IMR-90 (cell line): ENCODE data around the gene RFT1. TPM values are rescaled to one million over a fixed set of nuclear protein-coding genes. Genes with fewer than 3 reads are reported as not detected.

Source experiments
- ATAC-seq: fragments of 200-7000 bp; cut with Tn5 transposase; 2 replicates; pipeline ENCODE4 v1.9.1; 2020; ENCODE audit warnings: low read depth, mild to moderate bottlenecking, moderate library complexity
- BruUV-seq: library from RNA; stranded (reverse); fragments of 400-500 nt; replicated peaks from 2 replicates; lab custom pipeline; 2021; lab: Mats Ljungman, UMichigan
- CTCF ChIA-PET: fragments of 300-600 bp; formaldehyde crosslinking; extraction: SDS; loops from one replicate; lab custom pipeline; 2021; ENCODE audit warnings: antibody characterized with exemption; lab: Yijun Ruan, JAX
- POLR2A ChIA-PET: fragments of 300-600 bp; sonication (Branson Sonifier 250); formaldehyde crosslinking; loops from one replicate; lab custom pipeline; 2022; ENCODE audit warnings: antibody characterized with exemption; ENCODE audit not compliant: unreplicated experiment; lab: Charles Lee
- DNase-seq: peaks from one replicate; pipeline ENCODE4 v3.0.0; 2013
- H2AFZ ChIP-seq: replicated peaks from 2 replicates; pipeline ENCODE3; 2013; ENCODE audit warnings: low read length, mild to moderate bottlenecking; ENCODE audit not compliant: poor library complexity
- H2AK5ac ChIP-seq: 2 replicates; pipeline ENCODE4 v1.6.1; 2013; ENCODE audit warnings: low read depth, low read length, inconsistent platforms
- H2AK9ac ChIP-seq: replicated peaks from 2 replicates; pipeline ENCODE3; 2013; ENCODE audit warnings: mild to moderate bottlenecking, low read depth, low read length, moderate library complexity; ENCODE audit not compliant: poor library complexity
- H2BK120ac ChIP-seq: 2 replicates; pipeline ENCODE4 v1.6.1; 2013; ENCODE audit warnings: low read depth, low read length, inconsistent platforms
- H2BK15ac ChIP-seq: 3 replicates; pipeline ENCODE4 v1.6.1; 2013; ENCODE audit warnings: low read depth, low read length, inconsistent platforms
- H2BK20ac ChIP-seq: 2 replicates; pipeline ENCODE4 v1.6.1; 2013; ENCODE audit warnings: low read depth, mild to moderate bottlenecking, inconsistent platforms, low read length, moderate library complexity
- H2BK5ac ChIP-seq: 2 replicates; pipeline ENCODE4 v1.6.1; 2013; ENCODE audit warnings: mild to moderate bottlenecking, low read depth, low read length, inconsistent platforms; ENCODE audit not compliant: poor library complexity, severe bottlenecking
- H3K14ac ChIP-seq: replicated peaks from 2 replicates; pipeline ENCODE4 v1.6.1; 2013; ENCODE audit warnings: low read depth, low read length, inconsistent platforms
- H3K18ac ChIP-seq: 2 replicates; pipeline ENCODE4 v1.6.1; 2013; ENCODE audit warnings: low read depth, low read length, control low read depth
- H3K23ac ChIP-seq: 2 replicates; pipeline ENCODE4 v1.6.1; 2013; ENCODE audit warnings: low read depth, low read length, inconsistent platforms
- H3K27ac ChIP-seq: 2 replicates; pipeline ENCODE4 v1.5.1; 2013; ENCODE audit warnings: mild to moderate bottlenecking, control low read depth, low read length; ENCODE audit not compliant: insufficient read depth
- H3K27me3 ChIP-seq: 2 replicates; pipeline ENCODE4 v1.6.1; 2013; ENCODE audit warnings: low read length; ENCODE audit not compliant: control insufficient read depth, insufficient read depth
- H3K36me3 ChIP-seq: 2 replicates; pipeline ENCODE4 v1.6.1; 2013; ENCODE audit warnings: low read length, mixed read lengths; ENCODE audit not compliant: control insufficient read depth, insufficient read depth
- H3K4ac ChIP-seq: 2 replicates; pipeline ENCODE4 v1.6.1; 2013; ENCODE audit warnings: low read depth, low read length, inconsistent platforms
- H3K4me1 ChIP-seq: 2 replicates; pipeline ENCODE4 v1.6.1; 2013; ENCODE audit warnings: low read length, mixed read lengths; ENCODE audit not compliant: control insufficient read depth, insufficient read depth
- H3K4me2 ChIP-seq: 2 replicates; pipeline ENCODE4 v1.6.1; 2013; ENCODE audit warnings: low read depth, mild to moderate bottlenecking, control low read depth, low read length, moderate library complexity
- H3K4me3 ChIP-seq: 2 replicates; pipeline ENCODE4 v1.5.1; 2013; ENCODE audit warnings: low read depth, mild to moderate bottlenecking, control low read depth, low read length, moderate library complexity; ENCODE audit not compliant: insufficient read depth
- H3K56ac ChIP-seq: 2 replicates; pipeline ENCODE4 v1.6.1; 2013; ENCODE audit warnings: low read length, inconsistent platforms; ENCODE audit not compliant: insufficient read depth; ENCODE audit errors: extremely low read depth
- H3K79me1 ChIP-seq, 2 experiments: 2 replicates each; pipeline ENCODE4 v1.6.1; 2013; ENCODE audit warnings: low read length in 2 of 2, inconsistent platforms in 1 of 2, low read depth in 1 of 2
- H3K9ac ChIP-seq: 2 replicates; pipeline ENCODE4 v1.6.1; 2013; ENCODE audit warnings: low read depth, low read length, control low read depth
- H3K9me1 ChIP-seq: 2 replicates; pipeline ENCODE4 v1.6.1; 2013; ENCODE audit warnings: low read length, inconsistent platforms; ENCODE audit not compliant: insufficient read depth
- H3K9me3 ChIP-seq: 2 replicates; pipeline ENCODE4 v1.6.1; 2013; ENCODE audit warnings: low read length; ENCODE audit not compliant: control insufficient read depth, insufficient read depth
- H4K20me1 ChIP-seq: 2 replicates; pipeline ENCODE4 v1.6.1; 2013; ENCODE audit warnings: low read length, inconsistent platforms; ENCODE audit not compliant: insufficient read depth
- H4K5ac ChIP-seq: 2 replicates; pipeline ENCODE4 v1.6.1; 2013; ENCODE audit warnings: mild to moderate bottlenecking, low read depth, low read length, control low read depth
- H4K8ac ChIP-seq, 2 experiments: 2 replicates each; pipeline ENCODE4 v1.6.1; 2013; ENCODE audit warnings: low read depth in 2 of 2, low read length in 2 of 2, control low read depth in 1 of 2, inconsistent platforms in 1 of 2
- H4K91ac ChIP-seq: 2 replicates; pipeline ENCODE4 v1.6.1; 2013; ENCODE audit warnings: low read depth, low read length, inconsistent platforms; ENCODE audit not compliant: insufficient read depth
- CEBPB ChIP-seq: IDR thresholded peaks from 2 replicates; pipeline ENCODE4 v1.6.1; 2012; ENCODE audit warnings: low read depth, low read length, improper control_type of control experiment
- CHD1 ChIP-seq: IDR thresholded peaks from 2 replicates; pipeline ENCODE4 v1.6.1; 2012; ENCODE audit warnings: low read depth, low read length, improper control_type of control experiment
- MAZ ChIP-seq: IDR thresholded peaks from 2 replicates; pipeline ENCODE4 v1.6.1; 2012; ENCODE audit warnings: low read depth, mild to moderate bottlenecking, low read length, improper control_type of control experiment, moderate library complexity, borderline replicate concordance
- NFE2L2 ChIP-seq: fragments of 150-350 bp; IDR thresholded peaks from 2 replicates; pipeline ENCODE4 v1.6.1; 2016; ENCODE audit warnings: low read depth, mild to moderate bottlenecking, low read length
- POLR2A ChIP-seq: IDR thresholded peaks from 2 replicates; pipeline ENCODE4 v1.6.1; 2012; ENCODE audit warnings: mild to moderate bottlenecking, low read depth, low read length
- RAD21 ChIP-seq: IDR thresholded peaks from 2 replicates; pipeline ENCODE4 v1.6.1; 2012; ENCODE audit warnings: low read length, improper control_type of control experiment
- RCOR1 ChIP-seq: IDR thresholded peaks from 2 replicates; pipeline ENCODE4 v1.6.1; 2012; ENCODE audit warnings: mild to moderate bottlenecking, low read length, improper control_type of control experiment; ENCODE audit not compliant: insufficient replicate concordance
- RFX5 ChIP-seq: IDR thresholded peaks from 2 replicates; pipeline ENCODE4 v1.8.0; 2012; ENCODE audit warnings: low read depth, mild to moderate bottlenecking, low read length, moderate library complexity
- SMC3 ChIP-seq: fragments of 150-350 bp; IDR thresholded peaks from 2 replicates; pipeline ENCODE4 v1.6.1; 2016; ENCODE audit warnings: low read depth, mild to moderate bottlenecking, antibody characterized with exemption, low read length, moderate library complexity
- WGBS, 2 experiments: methylation state at CpG; one replicate each; pipeline versions ENCODE4 v1.1.5 to v1.1.7; 2013; ENCODE audit warnings: missing lambda C conversion rate in 2 of 2; ENCODE audit not compliant: insufficient read length in 1 of 2; ENCODE audit errors: extremely low coverage in 2 of 2; 5-methylcytosine and 5-hydroxymethylcytosine counted together
- dilution Hi-C: fragments of 300-500 bp; cut with HindIII; formaldehyde crosslinking; loops from one replicate; pipeline ENCODE4 v1.14.3; 2018; ENCODE audit warnings: low sequenced_read_pairs; ENCODE audit not compliant: unreplicated experiment
- in situ Hi-C: fragments of 300-500 bp; cut with MboI; formaldehyde crosslinking; loops from 3 replicates; pipeline ENCODE4 v1.14.3; 2019; ENCODE audit warnings: low sequenced_read_pairs, inconsistent platforms, mixed read lengths
- intact Hi-C: fragments of 100-400 bp; cut with micrococcal nuclease; formaldehyde crosslinking; loops from 2 replicates; pipeline ENCODE4 v1.10.0; 2022
- polyA plus RNA-seq, 3 experiments: library from polyadenylated mRNA; depleted of rRNA; stranded (reverse); fragments of >200 nt; gene quantifications; 2 replicates each; pipeline ENCODE4 v1.2.3, GENCODE V29; 2012; ENCODE audit warnings: low replicate concordance in 1 of 3
- total RNA-seq: library from RNA; depleted of rRNA; stranded (reverse); fragments of >200 nt; gene quantifications from 2 replicates; pipeline ENCODE4 v1.2.3, GENCODE V29; 2012
- TF ChIP-seq, protein P1 (sequence below): fragments of 150-350 bp; IDR thresholded peaks from 2 replicates; pipeline ENCODE4 v1.6.1; 2016; ENCODE audit warnings: low read depth, mild to moderate bottlenecking, low read length, moderate library complexity, borderline replicate concordance
- TF ChIP-seq, protein P2 (sequence below): conservative IDR thresholded peaks from 2 replicates; pipeline ENCODE4 v1.5.1; 2012; ENCODE audit warnings: mild to moderate bottlenecking, low read depth, low read length, improper control_type of control experiment
- TF ChIP-seq, protein P3 (sequence below): fragments of 150-350 bp; IDR thresholded peaks from 2 replicates; pipeline ENCODE4 v1.6.1; 2017; ENCODE audit warnings: mild to moderate bottlenecking, antibody characterized with exemption, low read length, low read depth

The RFT1 gene
- total and polyA plus RNA-seq, 2 of the 4 experiments (the other 2 are of a cell fraction) = 14.5 to 23.5 TPM

DNA sequence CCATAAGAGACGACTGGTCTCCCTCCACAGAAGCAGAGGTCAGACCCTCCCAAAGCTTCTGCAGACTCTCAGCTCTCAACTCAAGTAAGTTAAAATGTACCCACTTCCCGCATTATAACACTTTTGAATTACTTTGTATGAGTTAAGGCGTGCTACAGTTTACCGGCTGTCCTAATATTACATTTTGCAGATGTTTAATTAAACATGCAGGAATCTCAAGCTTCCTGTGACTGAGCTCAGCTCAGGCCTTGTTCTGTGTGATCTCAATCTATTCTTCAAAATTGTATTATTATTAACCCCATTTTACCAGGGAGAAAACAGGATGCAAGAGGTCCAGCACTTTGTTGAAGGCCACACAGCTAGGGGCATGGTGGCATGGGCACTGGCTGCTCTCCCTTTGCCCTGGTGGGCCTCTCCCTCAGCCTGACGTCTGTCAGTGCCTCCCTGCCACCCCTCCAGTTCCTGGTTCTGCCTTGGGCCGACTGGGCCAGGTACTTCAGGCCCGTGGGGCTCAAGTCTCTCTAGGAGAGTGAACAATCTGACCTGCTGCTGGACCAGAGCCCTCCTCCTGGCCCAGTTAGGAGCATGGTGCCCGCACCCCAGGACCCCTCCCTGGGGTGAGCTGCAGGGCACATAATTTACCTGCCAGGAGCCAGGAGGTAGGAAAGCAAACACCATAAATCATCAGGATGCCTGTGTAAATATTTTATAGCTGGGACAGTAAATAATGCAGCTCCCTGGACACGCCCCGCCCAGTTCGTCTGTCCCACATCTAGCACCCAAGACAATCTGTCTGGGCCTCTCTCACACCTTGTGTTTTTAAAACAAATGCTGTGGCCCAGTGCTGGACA, 14.9 kb upstream of the RFT1 start (continued):
- no peak for TF ChIP-seq RCOR1
- TF ChIP-seq CEBPB = no peak

DNA sequence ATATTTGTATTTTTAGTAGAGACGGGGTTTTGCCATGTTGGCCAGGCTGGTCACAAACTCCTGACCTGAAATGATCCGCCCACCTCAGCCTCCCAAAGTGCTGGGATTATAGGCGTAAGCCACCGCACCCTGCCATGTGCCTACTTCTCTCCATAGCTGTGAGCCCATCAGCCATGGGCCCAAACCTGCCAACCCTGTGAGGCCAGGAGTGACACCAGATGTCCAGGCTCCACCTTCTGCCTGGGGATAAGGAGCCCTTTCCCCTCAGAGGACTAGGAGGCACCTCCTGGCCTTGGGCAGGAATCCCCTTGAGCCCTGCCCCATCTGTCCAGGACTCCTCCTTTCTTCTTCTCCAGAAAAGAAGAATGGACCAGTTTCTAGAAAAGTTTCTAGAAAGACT, 14.2 kb upstream of the RFT1 start:
- in situ Hi-C loops = no loop called here
- Histone ChIP-seq H3K18ac (no peak overlapping the region), H3K36me3 (no peaks in the 10 kb centered on the region), H2BK5ac (no peak overlapping the region), H3K14ac (no peak overlapping the region), H4K91ac (no peak overlapping the region), H2BK15ac (no peak overlapping the region), H4K8ac (no peak overlapping the region), H2BK20ac (no peak overlapping the region), H3K4me2 (no peak overlapping the region), H3K27me3 (no peaks in the 10 kb centered on the region; the same call in none of the 2 replicates), H3K9ac (no peak overlapping the region), H3K9me3 (no peaks in the 10 kb centered on the region), H3K4ac (no peak overlapping the region), H3K79me1 (0 out of 4 replicates have a peak, but pooled peaks cover 0 to 6% of the 10 kb centered on the region in 2 experiments), H3K4me3 (no peak overlapping the region), H3K56ac (no peak overlapping the region), H3K9me1 (peaks cover 14% of the 10 kb centered on the region), H2AFZ (no peak overlapping the region), H2AK9ac (no peak overlapping the region), H3K4me1 (peaks cover 12% of the 10 kb centered on the region), H2AK5ac (no peak overlapping the region), H2BK120ac (no peak overlapping the region), H3K27ac (no peak overlapping the region), H4K20me1 (peaks cover 3% of the 10 kb centered on the region; the same call in 1 of the 2 replicates), H3K23ac (no peak overlapping the region), H4K5ac (no peak overlapping the region)
- no TSS peak for BruUV-seq
- intact Hi-C loops = no loop called here
- dilution Hi-C loops = no loop called here
- no peak for ATAC-seq
- DNase-seq = no peak
- CTCF ChIA-PET = interaction anchor here (0.7 to 2.2 kb wide), 2 partner anchors 10 to 80 kb away, joined by 4 to 8 read pairs; no protein-coding TSS in a partner anchor
- POLR2A ChIA-PET = no interaction called here
- WGBS, 2 experiments = 100% methylated on average over 3 of the region's 4 CpGs; no CpG with 5 or more reads in 1 of the 2 experiments
- TF ChIP-seq MAZ = no peak
- TF ChIP-seq, protein P1, sequence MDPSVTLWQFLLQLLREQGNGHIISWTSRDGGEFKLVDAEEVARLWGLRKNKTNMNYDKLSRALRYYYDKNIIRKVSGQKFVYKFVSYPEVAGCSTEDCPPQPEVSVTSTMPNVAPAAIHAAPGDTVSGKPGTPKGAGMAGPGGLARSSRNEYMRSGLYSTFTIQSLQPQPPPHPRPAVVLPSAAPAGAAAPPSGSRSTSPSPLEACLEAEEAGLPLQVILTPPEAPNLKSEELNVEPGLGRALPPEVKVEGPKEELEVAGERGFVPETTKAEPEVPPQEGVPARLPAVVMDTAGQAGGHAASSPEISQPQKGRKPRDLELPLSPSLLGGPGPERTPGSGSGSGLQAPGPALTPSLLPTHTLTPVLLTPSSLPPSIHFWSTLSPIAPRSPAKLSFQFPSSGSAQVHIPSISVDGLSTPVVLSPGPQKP = no peak
- TF ChIP-seq, protein P2, sequence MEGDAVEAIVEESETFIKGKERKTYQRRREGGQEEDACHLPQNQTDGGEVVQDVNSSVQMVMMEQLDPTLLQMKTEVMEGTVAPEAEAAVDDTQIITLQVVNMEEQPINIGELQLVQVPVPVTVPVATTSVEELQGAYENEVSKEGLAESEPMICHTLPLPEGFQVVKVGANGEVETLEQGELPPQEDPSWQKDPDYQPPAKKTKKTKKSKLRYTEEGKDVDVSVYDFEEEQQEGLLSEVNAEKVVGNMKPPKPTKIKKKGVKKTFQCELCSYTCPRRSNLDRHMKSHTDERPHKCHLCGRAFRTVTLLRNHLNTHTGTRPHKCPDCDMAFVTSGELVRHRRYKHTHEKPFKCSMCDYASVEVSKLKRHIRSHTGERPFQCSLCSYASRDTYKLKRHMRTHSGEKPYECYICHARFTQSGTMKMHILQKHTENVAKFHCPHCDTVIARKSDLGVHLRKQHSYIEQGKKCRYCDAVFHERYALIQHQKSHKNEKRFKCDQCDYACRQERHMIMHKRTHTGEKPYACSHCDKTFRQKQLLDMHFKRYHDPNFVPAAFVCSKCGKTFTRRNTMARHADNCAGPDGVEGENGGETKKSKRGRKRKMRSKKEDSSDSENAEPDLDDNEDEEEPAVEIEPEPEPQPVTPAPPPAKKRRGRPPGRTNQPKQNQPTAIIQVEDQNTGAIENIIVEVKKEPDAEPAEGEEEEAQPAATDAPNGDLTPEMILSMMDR = no peak
- no peak for TF ChIP-seq RCOR1
- no peak for TF ChIP-seq CEBPB
- no peak for TF ChIP-seq SMC3
- no peak for TF ChIP-seq NFE2L2
- TF ChIP-seq, protein P3, sequence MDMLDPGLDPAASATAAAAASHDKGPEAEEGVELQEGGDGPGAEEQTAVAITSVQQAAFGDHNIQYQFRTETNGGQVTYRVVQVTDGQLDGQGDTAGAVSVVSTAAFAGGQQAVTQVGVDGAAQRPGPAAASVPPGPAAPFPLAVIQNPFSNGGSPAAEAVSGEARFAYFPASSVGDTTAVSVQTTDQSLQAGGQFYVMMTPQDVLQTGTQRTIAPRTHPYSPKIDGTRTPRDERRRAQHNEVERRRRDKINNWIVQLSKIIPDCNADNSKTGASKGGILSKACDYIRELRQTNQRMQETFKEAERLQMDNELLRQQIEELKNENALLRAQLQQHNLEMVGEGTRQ = no peak
- TF ChIP-seq RFX5 = no peak
- TF ChIP-seq POLR2A = no peak
- TF ChIP-seq CHD1 = no peak
- TF ChIP-seq RAD21 = no peak
